ENCODE data around the gene CLEC16A.

DNA sequence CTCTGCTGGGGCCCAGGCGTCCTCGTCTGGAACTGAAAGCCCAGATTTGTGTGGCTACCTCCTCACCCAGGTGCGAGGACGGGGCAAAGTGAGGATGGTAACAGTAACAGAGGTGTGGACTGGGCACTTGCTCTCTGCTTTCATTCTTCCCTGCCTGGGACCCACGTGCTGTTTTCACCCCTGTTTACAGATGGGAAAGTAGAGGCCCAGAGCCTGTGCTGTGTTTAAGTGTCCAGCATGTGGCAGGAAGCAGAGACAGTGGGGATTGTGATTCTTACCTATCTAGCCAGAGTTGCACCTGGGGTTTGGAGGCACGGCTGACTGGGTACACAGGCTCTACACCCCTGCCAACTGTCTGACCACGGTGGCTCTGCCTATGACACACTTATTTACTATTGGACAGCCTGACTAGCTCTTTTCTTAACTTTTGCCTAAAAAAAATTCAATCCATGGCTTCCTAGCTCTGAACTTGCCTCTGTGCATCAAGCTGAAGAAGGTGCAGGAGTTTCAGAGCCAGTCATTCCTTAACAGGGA is 155.4 kb downstream of the CLEC16A start:
- TF ChIP-seq, protein P1, sequence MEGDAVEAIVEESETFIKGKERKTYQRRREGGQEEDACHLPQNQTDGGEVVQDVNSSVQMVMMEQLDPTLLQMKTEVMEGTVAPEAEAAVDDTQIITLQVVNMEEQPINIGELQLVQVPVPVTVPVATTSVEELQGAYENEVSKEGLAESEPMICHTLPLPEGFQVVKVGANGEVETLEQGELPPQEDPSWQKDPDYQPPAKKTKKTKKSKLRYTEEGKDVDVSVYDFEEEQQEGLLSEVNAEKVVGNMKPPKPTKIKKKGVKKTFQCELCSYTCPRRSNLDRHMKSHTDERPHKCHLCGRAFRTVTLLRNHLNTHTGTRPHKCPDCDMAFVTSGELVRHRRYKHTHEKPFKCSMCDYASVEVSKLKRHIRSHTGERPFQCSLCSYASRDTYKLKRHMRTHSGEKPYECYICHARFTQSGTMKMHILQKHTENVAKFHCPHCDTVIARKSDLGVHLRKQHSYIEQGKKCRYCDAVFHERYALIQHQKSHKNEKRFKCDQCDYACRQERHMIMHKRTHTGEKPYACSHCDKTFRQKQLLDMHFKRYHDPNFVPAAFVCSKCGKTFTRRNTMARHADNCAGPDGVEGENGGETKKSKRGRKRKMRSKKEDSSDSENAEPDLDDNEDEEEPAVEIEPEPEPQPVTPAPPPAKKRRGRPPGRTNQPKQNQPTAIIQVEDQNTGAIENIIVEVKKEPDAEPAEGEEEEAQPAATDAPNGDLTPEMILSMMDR (IDR thresholded peaks at IDR 0.05), result no peak
- no peak for TF ChIP-seq POLR2A (IDR thresholded peaks at IDR 0.05)
